Measurements from ENCODE around the gene STRIP2. TPM values are rescaled to one million over a fixed set of nuclear protein-coding genes. Genes with fewer than 3 reads are reported as not detected.

STRIP2 gene
- polyA plus RNA-seq, 1 donor (not counting 4 experiments of a cell fraction or from before 2014, with no cell fraction given), result 12.5 TPM

DNA sequence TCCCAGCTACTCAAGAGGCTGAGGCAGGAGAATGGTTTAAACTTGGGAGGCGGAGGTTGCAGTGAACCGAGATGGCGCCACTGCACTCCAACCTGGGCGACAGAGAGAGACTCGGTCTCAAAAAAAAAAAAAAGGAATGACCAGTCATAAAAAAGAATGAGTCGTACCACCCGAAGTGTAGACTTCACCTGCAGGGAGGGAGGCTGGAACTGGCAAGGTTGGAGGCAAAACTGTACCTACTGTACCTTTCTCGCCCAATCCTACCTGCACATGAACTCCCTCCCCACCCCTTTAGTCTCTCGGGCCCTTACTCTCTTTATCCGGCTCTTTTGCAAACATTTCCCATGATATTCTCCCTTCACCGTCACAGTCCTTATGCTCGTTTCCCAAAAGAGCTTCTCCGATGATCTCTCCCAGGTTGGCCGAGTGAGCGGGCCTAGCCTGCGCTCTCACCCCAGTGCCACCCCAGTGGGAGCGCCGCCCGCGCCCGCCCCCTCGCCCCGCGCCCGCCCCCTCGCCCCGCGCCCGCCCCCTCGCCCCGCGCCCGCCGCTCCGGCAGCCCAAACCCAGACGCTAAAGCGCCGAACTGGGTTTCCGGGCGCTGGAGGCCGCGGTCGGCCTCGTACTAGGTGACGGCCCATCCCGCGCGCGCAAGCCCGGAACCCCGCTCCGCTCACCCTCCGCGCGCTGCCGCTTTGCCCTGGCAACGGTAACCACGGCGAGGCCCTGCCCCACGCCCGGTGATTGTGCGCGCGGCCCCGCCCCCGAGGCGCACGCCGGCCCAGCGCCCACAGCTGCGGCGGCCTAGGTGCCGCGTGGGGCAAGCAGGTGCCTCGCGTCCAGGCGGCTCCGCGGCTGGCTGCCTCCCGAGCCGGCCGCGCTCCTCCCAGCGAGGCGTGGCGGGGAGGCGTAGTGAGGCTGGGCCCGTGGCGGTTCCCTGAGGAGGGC, 67.8 kb downstream of the STRIP2 start, which contains the start of gene SMKR1:
Gene SMKR1, plus strand, starts transcription at position 772 of the 948 bp plus-strand sequence. CDS start 294 bp downstream, outside the sequence.
- Histone ChIP-seq H3K79me2 (ENCODE audit: control insufficient read depth, insufficient read depth, low read length) (no peaks in the 10 kb centered on the region), H3K36me3 (ENCODE audit: control insufficient read depth in 2 of 2, extremely low read depth in 1 of 2, insufficient read depth in 2 of 2, low read length in 2 of 2) (no peaks in the 10 kb centered on the region), H3K9ac (ENCODE audit: control insufficient read depth, extremely low read depth, insufficient read depth, low read length) (peak within 1 kb of the TSS; percentile 47), H3K9me1 (ENCODE audit: control insufficient read depth, extremely low read depth, insufficient read depth, low read length) (no peaks in the 10 kb centered on the region), H3K4me1 (ENCODE audit: control insufficient read depth, extremely low read depth, insufficient read depth, low read length) (no peaks in the 10 kb centered on the region), H2AFZ (ENCODE audit: control insufficient read depth, low read length) (peak within 1 kb of the TSS; percentile 82), H3K9me3 (ENCODE audit: control insufficient read depth, low read depth, low read length) (no peaks in the 10 kb centered on the region), H3K4me3 (ENCODE audit: control insufficient read depth in 2 of 3, extremely low read depth in 1 of 3, insufficient read depth in 2 of 3, low read depth in 1 of 3, low read length in 3 of 3) (peak within 1 kb of the TSS; percentile 44 to 58 (median 55)), H4K20me1 (ENCODE audit: control insufficient read depth, extremely low read depth, insufficient read depth, low read length) (no peaks in the 10 kb centered on the region), H3K27ac (ENCODE audit: control insufficient read depth, insufficient read depth, low read length) (no peak within 1 kb of the TSS), H3K27me3 (ENCODE audit: control insufficient read depth, extremely low read depth, insufficient read depth, low read length) (peaks cover 8% of the 10 kb centered on the region), H3K4me2 (ENCODE audit: control insufficient read depth, extremely low read depth, insufficient read depth, low read depth, low read length) (peak within 1 kb of the TSS; percentile 74)
- FAIRE-seq (no peak), DNase-seq (ENCODE audit: low read depth, low spot score) (no peak)
- dilution Hi-C loops (cut with MboI; ENCODE audit: extremely low pct_ligation_motif_present, low sequenced_read_pairs), result no loop called here
- TF ChIP-seq, protein P1, sequence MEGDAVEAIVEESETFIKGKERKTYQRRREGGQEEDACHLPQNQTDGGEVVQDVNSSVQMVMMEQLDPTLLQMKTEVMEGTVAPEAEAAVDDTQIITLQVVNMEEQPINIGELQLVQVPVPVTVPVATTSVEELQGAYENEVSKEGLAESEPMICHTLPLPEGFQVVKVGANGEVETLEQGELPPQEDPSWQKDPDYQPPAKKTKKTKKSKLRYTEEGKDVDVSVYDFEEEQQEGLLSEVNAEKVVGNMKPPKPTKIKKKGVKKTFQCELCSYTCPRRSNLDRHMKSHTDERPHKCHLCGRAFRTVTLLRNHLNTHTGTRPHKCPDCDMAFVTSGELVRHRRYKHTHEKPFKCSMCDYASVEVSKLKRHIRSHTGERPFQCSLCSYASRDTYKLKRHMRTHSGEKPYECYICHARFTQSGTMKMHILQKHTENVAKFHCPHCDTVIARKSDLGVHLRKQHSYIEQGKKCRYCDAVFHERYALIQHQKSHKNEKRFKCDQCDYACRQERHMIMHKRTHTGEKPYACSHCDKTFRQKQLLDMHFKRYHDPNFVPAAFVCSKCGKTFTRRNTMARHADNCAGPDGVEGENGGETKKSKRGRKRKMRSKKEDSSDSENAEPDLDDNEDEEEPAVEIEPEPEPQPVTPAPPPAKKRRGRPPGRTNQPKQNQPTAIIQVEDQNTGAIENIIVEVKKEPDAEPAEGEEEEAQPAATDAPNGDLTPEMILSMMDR (optimal IDR thresholded peaks at IDR 0.05 in 1 of 3, IDR thresholded peaks at IDR 0.05 in 1 of 3, conservative IDR thresholded peaks at IDR 0.05 in 1 of 3; ENCODE audit: extremely low read depth in 1 of 3, insufficient read depth in 2 of 3, low read length in 3 of 3), result no peak
- no peak for TF ChIP-seq EZH2 (IDR thresholded peaks at IDR 0.05; ENCODE audit: low read length)

DNA sequence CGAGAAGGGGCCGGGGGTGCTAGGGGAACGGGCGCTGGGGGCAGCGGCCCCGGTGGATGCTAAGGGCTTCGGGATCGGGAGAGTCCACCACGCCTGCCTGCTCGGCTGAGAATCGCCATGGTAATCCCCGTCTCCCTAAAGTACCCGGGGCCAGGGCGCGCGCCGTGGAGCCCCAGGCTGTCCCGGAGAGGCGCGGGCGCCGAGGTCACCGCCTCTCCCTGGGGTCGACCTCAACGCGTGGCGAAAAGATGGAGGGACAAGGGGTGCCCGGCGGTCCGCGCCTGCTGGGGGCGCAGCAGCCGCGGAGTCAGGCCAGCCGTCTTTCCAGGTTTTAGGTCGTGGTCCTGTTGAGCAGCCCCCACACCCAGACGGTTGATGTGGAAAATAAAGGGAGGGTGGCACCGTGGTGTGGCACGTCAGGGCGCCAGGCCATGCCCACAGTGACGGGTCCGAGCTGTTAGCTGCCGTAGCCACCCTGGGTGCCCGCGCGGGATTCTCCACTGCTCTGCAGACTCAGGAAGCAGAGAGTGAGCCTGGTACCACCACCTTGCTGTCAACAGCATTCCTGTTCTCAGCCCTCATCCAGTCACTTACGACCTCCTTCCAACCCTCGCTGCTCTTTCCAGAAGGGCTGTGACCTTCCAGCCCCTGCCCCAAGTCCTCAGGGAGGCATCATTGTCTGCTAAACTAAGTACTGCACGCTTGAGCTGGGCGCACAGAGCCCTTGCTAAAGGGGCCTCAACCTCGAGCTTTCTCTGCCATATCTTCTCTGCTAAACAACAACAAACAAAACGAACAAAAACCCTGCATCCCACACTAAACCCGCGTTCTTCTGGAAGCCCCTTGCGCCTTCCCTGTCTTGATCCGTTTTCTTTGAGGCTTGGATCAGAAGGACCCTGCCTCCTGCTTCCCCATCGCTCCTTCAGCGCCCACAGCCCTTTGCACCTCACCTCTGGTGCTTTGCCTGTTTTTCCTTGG, 68.8 kb downstream of the STRIP2 start:
- dilution Hi-C loops (cut with MboI; ENCODE audit: extremely low pct_ligation_motif_present, low sequenced_read_pairs), result no loop called here
- Histone ChIP-seq H3K4me3 (ENCODE audit: control insufficient read depth in 2 of 3, extremely low read depth in 1 of 3, insufficient read depth in 2 of 3, low read depth in 1 of 3, low read length in 3 of 3) (peak overlapping the region; percentile 44 to 58 (median 55)), H4K20me1 (ENCODE audit: control insufficient read depth, extremely low read depth, insufficient read depth, low read length) (no peaks in the 10 kb centered on the region), H3K9me1 (ENCODE audit: control insufficient read depth, extremely low read depth, insufficient read depth, low read length) (no peaks in the 10 kb centered on the region), H3K79me2 (ENCODE audit: control insufficient read depth, insufficient read depth, low read length) (no peaks in the 10 kb centered on the region), H2AFZ (ENCODE audit: control insufficient read depth, low read length) (peak overlapping the region; percentile 54), H3K36me3 (ENCODE audit: control insufficient read depth in 2 of 2, extremely low read depth in 1 of 2, insufficient read depth in 2 of 2, low read length in 2 of 2) (no peaks in the 10 kb centered on the region), H3K9me3 (ENCODE audit: control insufficient read depth, low read depth, low read length) (no peaks in the 10 kb centered on the region), H3K27me3 (ENCODE audit: control insufficient read depth, extremely low read depth, insufficient read depth, low read length) (peaks cover 8% of the 10 kb centered on the region), H3K4me2 (ENCODE audit: control insufficient read depth, extremely low read depth, insufficient read depth, low read depth, low read length) (peak overlapping the region; percentile 74), H3K27ac (ENCODE audit: control insufficient read depth, insufficient read depth, low read length) (no peak overlapping the region), H3K4me1 (ENCODE audit: control insufficient read depth, extremely low read depth, insufficient read depth, low read length) (no peaks in the 10 kb centered on the region), H3K9ac (ENCODE audit: control insufficient read depth, extremely low read depth, insufficient read depth, low read length) (peak overlapping the region; percentile 47)
- no peak for FAIRE-seq
- DNase-seq (ENCODE audit: low read depth, low spot score), result no peak
- no peak for TF ChIP-seq EZH2 (IDR thresholded peaks at IDR 0.05; ENCODE audit: low read length)
- TF ChIP-seq, protein P1 (optimal IDR thresholded peaks at IDR 0.05 in 1 of 3, IDR thresholded peaks at IDR 0.05 in 1 of 3, conservative IDR thresholded peaks at IDR 0.05 in 1 of 3; ENCODE audit: extremely low read depth in 1 of 3, insufficient read depth in 2 of 3, low read length in 3 of 3), result peak in 2 of 3 experiments; percentile 16 to 35
